ENCODE results near the gene NEGR1.

NEGR1 gene

DNA sequence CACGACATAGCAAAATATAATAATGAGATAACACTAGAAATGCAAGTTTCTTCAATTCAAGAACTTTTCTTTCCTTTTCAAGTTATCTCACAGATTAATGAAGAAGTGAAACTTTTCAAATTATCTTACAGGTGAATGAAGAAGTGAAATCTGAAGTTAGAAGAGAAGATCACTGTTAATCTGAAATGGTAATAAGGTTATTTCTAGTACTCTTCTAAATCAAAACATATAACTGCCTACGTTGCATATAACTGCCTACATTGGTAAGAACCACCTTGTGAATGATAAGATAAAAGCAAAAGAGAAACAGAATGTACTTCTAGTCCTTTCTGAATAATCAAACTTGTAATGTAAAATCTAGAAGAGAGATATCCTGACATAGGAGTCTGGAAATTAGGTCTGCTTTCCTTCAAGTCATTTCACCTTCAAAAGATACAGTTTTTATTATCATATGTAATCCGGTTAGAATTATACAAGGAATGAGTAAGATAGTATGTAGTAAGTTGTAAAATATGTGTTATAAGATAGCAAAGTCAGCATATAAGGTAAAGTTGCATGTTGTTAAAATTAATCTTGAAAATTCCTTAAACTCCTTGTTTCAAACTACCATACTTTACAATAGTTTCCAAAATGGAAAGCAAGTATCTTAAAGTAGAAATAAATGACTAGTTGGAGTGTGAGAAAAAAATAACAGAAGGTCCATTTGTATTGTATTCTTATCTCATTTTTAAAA, 679.1 kb downstream of the NEGR1 start:
- DNase-seq = no peak

DNA sequence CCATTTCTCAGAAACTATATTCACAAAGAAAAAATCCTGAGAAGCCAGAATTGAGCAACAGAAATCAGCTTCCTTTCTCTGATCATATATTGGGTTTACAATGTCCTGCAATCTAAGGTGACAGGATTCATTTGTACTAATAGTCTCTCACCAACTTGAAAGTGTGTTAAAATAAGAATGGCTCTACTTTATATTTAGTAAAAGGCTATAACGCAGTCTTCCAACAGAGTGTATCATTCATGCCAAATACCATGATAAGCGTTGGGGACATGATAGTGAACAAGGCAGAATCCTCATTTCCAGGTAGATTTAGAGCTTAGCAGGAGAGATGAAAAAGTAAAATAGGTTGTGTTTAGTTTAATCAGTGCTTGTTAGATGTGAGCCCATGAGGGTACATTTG, 682.3 kb downstream of the NEGR1 start:
- no peak for DNase-seq

DNA sequence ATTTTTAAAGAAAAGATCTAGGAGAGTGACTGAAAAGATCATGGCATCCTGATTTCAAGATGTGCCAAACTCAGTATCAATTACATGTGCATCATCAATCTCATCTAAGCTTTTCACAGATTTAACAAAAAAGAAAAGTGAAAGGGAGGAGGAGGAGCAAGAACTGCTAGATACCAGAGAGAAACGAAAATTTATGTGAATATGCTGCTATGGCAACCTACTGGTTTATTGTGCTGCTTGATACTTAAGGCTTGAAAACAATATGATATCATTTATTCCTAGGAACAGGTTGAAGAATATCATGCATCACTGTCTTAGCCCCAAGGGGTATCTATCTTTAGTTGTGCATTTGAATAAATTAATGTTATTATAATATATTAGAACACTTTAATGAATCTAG, 683.0 kb downstream of the NEGR1 start:
- no peak for DNase-seq

DNA sequence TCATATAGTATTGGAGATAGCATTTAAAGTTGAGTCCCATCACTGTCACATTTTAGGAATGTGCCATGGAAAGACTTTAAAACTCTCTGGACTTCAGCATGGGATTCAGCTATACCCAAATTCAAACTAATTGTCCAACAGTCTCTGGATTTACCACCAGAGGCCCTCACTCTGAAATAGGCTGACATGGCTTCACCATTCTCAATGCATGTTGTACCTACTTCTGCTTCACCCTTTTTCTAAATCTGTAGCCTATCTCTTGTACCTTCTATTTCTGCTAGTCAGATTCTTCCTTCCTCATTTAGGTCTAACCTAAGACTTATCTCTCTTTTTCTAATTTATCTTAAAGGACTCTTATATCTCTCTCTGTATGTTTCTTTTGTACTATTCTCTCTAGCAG, 688.8 kb downstream of the NEGR1 start:
- DNase-seq = no peak

DNA sequence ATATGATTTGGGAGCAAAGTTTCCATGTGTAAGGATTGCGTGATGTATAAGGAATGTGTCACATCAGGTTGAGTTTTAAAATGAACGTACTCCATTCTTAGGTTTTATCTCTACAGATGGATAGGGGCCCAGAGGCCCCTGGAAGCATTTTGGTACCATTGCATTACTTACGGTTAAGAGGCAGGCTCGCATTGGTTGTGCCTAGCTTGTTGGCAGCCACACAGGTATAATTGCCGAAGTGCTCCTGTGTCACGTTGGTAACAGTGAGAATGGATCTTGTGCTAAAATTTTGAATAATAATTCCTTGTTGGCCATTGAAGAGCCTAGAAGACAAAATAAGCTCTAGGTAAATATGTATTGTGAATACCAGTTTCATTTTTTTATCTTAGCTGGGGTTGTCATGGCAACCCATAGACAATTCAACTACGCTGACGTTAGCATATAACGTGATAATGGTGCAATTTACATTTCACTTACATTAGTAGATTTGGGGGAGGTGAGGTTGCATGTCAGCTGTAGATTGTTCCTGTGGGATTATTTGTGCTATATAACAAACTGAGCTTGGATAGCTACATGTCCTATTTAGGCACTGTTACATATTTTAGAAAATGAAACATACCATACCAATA, 689.6 kb downstream of the NEGR1 start:
- no peak for DNase-seq

DNA sequence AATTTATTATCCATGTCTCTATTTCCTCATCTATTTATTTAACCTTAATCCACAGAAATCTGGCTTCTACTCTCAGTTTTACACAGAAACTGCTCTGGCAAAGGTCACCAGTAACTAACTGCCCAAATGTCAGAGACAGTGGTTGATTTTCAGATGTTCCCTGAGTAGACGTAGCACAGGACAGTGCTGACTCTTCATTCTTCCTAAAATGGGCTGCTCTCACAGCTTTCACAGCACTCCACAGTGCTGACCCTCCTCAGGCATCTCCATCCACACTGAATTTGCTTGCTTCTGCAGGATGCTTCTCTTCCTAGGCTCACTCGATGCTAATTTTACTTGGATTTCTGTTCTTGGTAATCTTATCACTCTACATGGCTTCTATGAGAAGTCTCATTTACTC, 693.3 kb downstream of the NEGR1 start:
- DNase-seq = no peak

DNA sequence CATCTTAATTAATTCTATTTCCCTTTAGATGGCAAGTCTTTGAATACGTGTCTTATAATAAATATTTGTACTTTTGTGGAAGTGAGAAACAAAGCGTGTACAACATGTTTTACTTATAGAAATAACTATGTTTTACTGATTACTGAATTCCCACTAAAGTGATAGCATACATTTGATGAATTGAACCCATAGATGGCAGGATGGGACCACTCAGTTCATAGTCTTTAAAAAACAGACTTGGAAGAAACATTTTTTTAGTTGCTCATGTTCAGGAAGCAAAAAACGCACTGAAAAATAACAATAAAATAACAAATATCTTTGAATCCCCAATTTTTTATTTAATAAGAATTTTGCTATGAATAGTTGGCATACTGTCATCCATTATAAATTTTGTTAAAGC, 694.4 kb downstream of the NEGR1 start:
- no peak for DNase-seq

DNA sequence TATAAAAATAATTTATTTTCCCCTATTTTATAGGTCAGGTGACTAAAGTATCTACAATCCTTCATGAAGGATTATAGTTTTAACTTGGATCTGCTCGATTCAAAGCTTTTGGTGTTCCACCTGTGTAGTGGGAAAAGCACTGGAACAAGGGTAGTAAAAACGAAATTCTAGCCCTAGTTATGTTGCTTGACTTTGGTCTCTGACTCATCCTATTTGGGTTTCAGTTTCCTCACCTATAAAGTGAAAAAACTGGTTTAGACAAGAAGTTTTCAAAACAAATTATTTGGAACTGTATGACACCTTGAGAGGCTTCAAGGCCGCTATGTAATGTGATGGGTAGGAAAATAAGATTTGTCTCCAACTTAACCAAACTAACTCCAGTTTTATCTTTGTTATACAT, 696.3 kb downstream of the NEGR1 start:
- no peak for DNase-seq

DNA sequence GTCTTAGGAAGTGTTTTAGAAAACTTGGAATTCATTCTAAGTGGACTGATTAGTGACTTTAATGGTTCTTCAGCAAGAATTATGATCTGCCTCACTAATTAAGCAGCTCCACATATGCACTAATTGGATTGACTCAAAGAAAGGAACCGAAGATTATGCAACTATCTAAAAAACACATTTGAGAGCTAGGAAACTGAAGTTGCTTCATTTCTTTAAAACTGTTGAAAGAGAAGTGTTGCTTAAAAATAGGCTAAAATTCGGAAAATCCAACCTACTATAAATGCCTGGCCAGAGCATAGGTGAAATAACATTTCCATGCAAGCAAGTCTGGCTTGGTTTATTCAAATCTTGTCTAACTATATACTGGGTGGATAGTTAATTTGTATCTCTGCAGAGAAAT, 698.6 kb downstream of the NEGR1 start:
- DNase-seq = no peak

DNA sequence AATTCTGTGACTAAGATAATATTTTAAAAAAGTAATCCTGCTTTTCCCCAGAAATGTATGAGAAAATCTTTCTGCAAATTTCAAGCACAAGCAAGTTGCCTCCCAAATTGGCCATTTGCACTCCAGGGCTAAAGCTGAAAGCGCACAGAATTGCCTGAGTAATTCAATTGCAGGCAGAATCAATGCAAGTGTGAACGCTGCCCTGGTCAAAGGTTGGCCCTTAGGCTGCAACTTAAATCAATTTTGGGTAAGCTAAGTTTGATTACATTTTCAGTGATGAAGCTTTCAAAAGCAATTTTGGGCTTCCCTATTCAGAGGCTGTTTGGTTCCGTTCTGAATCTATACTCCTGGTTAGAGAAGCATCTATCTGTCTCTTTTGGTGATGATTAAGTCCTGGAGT, 699.7 kb downstream of the NEGR1 start:
- no peak for DNase-seq

DNA sequence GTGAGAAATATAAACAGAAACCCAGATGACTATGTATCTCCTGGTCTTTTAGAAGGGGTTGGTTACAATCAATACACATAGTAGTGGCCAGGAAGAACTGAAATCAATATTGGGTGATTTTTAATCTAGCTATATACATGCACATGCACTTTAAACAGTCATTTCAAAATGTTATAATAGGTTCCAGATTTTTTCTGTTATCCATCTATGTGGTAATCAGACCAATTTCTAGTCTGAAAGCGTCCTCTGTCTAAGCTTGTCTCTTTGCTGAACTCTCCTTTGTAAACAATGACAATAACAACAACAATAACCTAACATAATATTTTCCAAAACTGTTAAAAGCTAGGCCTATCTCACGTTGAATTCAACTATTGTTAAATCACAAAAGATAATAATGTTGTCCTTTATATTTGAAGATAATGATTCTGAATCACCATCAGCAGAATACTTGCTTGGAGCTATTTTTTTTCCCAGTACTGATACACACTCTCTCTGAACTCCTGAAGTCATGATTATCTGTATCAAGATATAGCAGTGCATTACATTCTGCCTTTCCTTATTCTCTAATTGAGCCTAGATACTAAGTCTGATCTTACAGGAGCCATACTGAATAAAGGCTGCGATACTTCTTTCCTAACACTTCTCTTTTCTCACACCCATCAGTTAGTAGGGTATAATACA, 704.7 kb downstream of the NEGR1 start:
- no peak for DNase-seq

DNA sequence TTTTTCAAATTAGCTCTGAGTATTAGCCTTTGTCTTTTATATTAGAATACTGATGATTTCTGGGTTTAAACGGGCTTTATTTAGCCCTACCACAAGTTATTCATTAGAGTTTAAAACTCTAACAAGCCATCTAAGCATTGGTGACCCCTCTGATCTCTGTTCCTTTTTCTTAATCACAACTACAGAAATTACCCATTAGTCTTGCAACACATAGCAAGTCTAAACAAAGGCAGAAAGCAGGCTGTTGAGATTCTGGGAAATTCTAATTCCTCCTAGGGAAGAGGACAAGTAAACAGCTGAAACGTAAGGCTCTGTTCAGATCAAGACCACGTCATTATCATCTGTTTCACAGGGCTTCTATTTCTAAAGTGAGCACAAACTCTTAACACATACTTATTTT, 710.3 kb downstream of the NEGR1 start:
- DNase-seq = no peak

DNA sequence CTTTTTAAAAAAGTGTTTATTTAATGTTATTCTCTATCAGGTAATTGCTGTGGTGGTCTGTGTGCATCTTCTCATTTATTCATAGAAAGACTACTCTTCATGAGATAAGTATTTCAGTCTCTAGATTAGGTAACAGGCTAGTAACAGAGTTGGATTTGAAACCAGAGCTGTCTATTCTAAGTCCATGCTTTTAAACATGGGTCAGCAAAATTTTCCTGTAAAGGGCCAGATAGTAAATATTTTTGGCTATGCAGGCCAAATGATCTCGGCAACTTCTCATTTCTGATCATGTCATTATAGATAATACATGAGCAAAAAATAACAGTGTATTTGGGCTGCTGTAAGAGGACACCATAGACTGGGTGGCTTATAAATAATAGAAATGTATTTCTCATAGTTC, 715.9 kb downstream of the NEGR1 start:
- DNase-seq = no peak

DNA sequence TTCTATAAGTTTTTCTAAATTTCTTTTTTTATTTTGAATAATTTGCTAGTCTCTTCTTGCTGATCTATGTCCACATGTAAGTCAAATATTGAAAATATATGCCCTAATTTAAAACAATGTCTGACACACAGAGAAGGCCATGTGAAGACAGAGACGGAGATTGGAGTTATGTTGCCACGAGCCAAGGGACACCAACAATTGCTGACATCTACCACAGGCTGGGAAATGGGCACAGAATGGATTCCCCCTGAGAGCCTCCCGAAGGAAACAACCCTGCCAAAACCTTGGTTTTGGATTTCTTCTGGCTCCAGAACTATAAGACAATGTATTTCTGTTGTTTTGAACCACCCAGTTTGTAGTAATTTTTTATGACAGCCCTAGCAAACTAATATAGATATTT, 716.5 kb downstream of the NEGR1 start:
- no peak for DNase-seq

DNA sequence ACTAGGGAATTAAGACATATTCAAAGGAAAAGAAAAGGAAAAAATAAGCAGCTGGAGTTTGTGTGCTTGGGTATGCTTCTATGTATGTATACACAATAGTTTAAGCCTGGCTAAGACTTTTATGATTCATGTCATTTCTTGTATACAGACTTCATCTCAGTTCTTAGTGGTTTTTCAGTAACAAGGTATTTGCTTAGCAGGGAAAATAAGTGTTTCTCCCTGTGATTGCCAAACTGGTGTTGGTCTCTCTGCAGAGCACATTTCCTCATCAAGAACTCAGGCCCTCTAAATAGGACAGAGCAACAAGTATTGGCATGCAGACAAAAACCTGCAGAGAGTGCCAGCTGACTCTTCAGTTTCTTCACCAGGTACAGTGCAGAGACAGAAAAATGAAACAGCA, 717.1 kb downstream of the NEGR1 start:
- DNase-seq = no peak

DNA sequence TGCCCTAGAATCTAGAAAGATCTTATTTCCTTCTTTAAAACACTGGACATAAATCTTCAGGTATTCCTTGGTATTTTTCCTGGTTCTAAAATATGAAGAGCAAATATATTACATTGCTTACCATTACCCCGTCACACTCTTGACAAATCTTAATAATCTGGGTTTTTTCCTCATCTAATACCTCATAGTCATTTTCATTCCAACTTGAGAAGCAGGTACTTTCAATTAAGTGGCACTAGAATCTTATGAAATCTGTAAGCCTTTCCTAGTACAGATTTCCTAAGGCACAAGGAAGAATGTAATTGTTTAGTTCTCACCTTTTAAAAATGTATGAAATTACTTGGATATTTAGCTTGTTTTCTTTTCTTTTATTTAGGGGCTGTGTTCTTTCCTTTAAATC, 720.0 kb downstream of the NEGR1 start:
- no peak for DNase-seq

DNA sequence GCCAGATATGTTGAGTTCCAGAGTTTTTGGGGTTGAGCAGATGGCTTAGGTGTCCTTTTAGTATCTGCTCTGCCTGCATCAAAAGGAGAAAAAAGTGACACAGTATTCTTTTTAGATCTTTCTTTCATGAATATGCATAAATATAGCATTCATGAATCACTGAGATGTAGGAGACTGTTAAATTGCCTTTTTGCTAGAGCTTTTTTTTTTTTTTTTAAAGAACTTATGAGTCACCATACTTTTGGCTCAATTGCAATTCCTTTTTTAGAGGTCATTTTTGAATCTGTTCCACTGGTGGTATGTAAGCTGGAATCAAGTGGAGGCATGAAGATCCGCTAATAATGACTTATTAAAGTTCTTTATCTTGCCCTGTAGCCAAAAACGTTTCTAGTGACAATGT, 720.6 kb downstream of the NEGR1 start:
- no peak for DNase-seq

DNA sequence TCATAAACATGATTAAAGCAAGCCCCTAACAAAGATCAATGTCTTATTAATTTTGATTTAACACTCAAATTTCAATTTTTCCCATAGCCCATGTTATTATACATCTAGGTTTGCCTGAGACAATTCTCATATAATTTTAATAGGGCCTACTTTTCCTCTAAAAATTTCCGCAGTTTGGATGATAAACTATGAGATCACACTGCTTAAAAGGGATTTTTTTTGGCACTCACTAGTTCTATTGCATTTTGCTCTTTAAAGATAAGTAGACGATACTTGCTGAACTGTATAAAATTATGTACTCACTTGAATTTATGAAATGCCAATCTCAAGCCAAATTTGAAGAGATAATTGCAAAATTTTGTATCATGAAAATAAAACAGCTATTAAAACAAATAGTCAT, 721.1 kb downstream of the NEGR1 start:
- no peak for DNase-seq

DNA sequence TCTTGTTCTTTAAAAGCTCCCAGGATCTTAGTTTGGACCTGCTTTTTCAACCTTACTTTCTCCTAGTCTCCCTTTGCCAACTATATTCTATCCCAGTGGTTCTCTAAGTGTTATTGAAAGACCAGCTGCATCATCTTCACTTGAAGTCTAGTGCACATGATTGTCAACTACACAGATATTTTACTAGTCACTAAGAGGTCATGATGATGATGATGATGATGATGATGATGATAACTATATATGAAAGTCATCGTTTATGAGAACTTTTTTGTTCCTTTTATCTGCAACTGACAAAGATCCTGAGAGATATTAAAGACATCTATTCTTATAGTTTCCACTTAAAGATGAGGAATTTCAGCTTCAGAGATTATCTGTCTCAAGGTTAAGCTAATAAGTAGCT, 722.5 kb downstream of the NEGR1 start:
- no peak for DNase-seq

DNA sequence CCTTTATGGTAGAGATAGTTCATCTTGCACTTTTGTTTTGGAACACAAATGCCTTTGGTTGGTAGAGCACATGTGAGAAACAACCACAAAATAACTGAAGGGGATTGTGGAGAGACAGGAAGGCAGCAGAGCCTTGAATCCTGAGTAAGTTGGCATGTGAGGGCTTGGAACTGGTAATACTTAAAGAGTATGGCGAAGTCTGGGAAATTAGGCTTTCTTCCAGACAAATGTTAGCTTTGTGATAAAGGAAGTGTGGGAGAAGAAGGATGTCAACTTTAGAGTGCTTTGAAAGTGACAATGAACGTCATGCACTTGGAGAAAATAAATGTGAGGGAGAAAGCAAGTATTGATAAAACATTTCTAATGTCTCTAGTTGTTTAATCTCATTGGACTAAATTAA, 725.2 kb downstream of the NEGR1 start:
- DNase-seq = no peak

DNA sequence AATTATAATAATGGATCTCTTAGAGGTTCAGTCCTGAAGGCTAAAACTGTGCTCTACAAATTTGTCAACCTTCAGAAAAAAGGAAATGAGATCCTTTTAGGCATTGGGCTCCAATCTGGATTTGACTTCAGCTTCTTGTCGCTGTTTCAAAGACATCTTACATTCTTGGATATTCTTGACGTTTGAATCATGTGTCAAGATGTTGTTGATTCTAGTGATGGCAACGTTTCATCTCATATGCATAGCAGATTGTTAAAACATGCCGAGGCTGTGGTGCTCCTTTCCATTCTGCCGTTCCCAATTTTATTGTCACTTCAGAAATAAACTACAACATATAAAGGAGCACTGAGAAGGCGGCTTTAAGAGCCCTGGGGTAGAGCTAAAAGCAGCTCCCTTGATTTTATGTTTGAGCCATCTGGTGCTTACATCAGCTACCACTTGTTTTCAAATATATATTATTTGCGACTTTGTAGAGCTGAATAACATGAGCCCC, 733.9 kb downstream of the NEGR1 start:
- DNase-seq = no peak

DNA sequence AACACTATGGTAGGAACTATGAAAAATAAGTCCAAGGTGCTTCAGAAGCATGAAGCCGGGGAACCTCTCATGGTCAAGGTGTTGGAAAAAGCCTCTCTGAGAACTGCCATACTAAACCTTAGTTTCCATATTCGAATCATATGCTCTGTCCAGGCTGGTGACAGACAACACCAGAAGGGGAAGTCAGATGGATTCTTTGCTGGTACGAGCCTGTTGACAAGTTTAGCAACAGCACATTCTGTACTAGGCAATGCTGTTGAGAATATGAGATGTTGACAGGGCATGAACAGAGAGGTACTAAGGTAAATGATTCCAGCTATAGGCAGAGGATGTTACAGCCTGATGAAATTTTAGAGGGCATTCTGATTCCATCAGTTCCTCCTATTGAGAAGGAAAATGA, 740.2 kb downstream of the NEGR1 start:
- DNase-seq = no peak

DNA sequence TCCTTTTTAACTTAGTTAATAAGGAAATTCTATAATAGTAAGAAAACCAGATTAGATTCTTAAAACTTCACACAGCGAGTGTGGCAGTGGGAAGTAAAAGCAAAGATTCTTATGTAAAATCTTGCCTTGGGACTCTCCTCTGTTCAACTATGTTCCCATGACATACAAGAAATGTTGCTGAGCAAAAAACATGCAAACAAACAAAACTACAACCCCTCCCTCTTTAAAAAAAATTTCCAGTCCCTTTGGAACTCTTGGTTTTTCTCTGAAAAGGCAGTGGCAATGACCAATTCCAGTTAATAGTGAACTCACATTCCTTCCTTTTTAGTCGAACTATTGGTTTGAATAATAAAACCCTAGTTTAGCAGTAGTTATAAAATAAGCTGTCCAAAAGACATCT, 748.4 kb downstream of the NEGR1 start:
- DNase-seq = no peak

DNA sequence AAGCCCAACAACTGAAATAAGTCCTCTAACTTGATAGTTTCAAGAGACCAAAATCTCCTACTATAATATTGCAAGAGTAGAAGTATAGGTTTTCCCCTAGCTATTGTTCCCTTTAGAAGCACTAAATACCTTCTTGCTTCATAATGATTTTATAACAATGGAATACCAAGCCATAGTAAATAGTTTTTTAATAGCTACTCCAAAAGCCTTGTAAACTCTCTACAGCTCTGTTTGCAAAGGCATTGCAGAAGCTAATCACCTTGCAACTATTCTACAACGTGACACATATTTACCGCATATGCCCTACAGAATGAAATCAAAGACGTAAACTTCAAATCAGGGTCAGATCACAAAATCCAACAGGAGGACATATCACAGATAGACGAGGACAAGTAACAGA, 750.0 kb downstream of the NEGR1 start:
- no peak for DNase-seq
